8988T (cell line): Measurements from ENCODE around the gene S1PR1.

Experiments
- DNase-seq: peaks from one replicate; pipeline ENCODE4 v3.0.0; 2011

S1PR1 gene

GRCh38 chr1:101282314-101283038 is 45.7 kb downstream of the S1PR1 start:
- DNase-seq: no peak

- no peak for DNase-seq
Measured at GRCh38 chr1:101283443-101283842, 46.6 kb downstream of the S1PR1 start.

- no peak for DNase-seq
Measured at GRCh38 chr1:101284021-101284420, 47.2 kb downstream of the S1PR1 start.

- DNase-seq: no peak
Measured at GRCh38 chr1:101284622-101285218, 47.9 kb downstream of the S1PR1 start.

GRCh38 chr1:101285922-101286570 is 49.2 kb downstream of the S1PR1 start:
- no peak for DNase-seq

- no peak for DNase-seq
Measured at GRCh38 chr1:101288491-101288944, 51.7 kb downstream of the S1PR1 start.

- no peak for DNase-seq
Measured at GRCh38 chr1:101290119-101290921, 53.5 kb downstream of the S1PR1 start.
